Cardiac muscle cell (in vitro differentiated cells and primary cell): ENCODE data around the gene RWDD4. TPM values are rescaled to one million over a fixed set of nuclear protein-coding genes. Genes with fewer than 3 reads are reported as not detected.
A peak's percentile ranks its signal among the peaks of the same experiment; 100 is the strongest.

ENCODE experiments used
- DNase-seq, 2 donors: peaks; one replicate each; pipeline versions ENCODE4 v3.0.0 to v3.0.0-alpha.2; 2010 to 2017; ENCODE audit warnings: low read depth in 1 of 2, low spot score in 1 of 2
- H3K27ac ChIP-seq: fragments of 200-600 bp; sonication (generic); 2 replicates; pipeline ENCODE4 v1.5.1; 2016
- H3K27me3 ChIP-seq: fragments of 200-600 bp; sonication (generic); 2 replicates; pipeline ENCODE4 v1.6.0; 2016; ENCODE audit warnings: control low read depth
- H3K36me3 ChIP-seq: fragments of 200-600 bp; sonication (generic); 2 replicates; pipeline ENCODE4 v1.5.1; 2016; ENCODE audit warnings: control low read depth
- H3K4me1 ChIP-seq: fragments of 200-600 bp; sonication (generic); 2 replicates; pipeline ENCODE4 v1.8.1; 2017; ENCODE audit warnings: low read depth, mild to moderate bottlenecking, mixed run types
- H3K4me3 ChIP-seq: fragments of 200-600 bp; sonication (generic); 2 replicates; pipeline ENCODE4 v1.5.1; 2016; ENCODE audit warnings: mild to moderate bottlenecking
- H3K9me3 ChIP-seq: fragments of 200-600 bp; sonication (generic); 2 replicates; pipeline ENCODE4 v1.5.1; 2017; ENCODE audit warnings: low read depth, mild to moderate bottlenecking, control low read depth
- CTCF ChIP-seq: IDR thresholded peaks from 2 replicates; pipeline ENCODE4 v1.5.1; 2012; ENCODE audit warnings: low read depth, mild to moderate bottlenecking, low read length
- polyA plus RNA-seq: library from polyadenylated mRNA; unstranded; fragments of >200 nt; fragmentation: Nextera tagmentation; extraction: Ambion mirVana; gene quantifications from 2 replicates; pipeline ENCODE4 v1.2.1, GENCODE V29; 2016
- total RNA-seq: library from RNA; depleted of rRNA; stranded (reverse); fragments of >200 nt; gene quantifications from 2 replicates; pipeline ENCODE4 v1.2.3, GENCODE V29; 2016

RWDD4 gene
- total and polyA plus RNA-seq, 2 experiments from 2014 or later: 21.5 to 40.0 TPM

GRCh38 chr4:183636503-183636902 lies 22.5 kb downstream of the RWDD4 start:
- no peaks in the 10 kb centered on the region for H3K36me3 ChIP-seq
- peaks cover 5% of the 10 kb centered on the region for H3K4me1 ChIP-seq
- no peaks in the 10 kb centered on the region for H3K27me3 ChIP-seq
- no peak overlapping the region for H3K27ac ChIP-seq
- H3K4me3 ChIP-seq: no peak overlapping the region
- no peak for DNase-seq
- no peak for TF ChIP-seq CTCF
- H3K9me3 ChIP-seq: no peaks in the 10 kb centered on the region

- H3K27me3 ChIP-seq: no peaks in the 10 kb centered on the region
- DNase-seq: peak in 1 of 2 donors; percentile 36
- H3K36me3 ChIP-seq: no peaks in the 10 kb centered on the region
- no peak overlapping the region for H3K27ac ChIP-seq
- no peak for TF ChIP-seq CTCF
- H3K4me3 ChIP-seq: no peak overlapping the region
- no peaks in the 10 kb centered on the region for H3K9me3 ChIP-seq
- peaks cover 5% of the 10 kb centered on the region for H3K4me1 ChIP-seq
Measured at GRCh38 chr4:183635741-183636140, 23.2 kb downstream of the RWDD4 start.

- no peaks in the 10 kb centered on the region for H3K36me3 ChIP-seq
- no peak overlapping the region for H3K27ac ChIP-seq
- H3K27me3 ChIP-seq: no peaks in the 10 kb centered on the region
- peaks cover 5% of the 10 kb centered on the region for H3K4me1 ChIP-seq
- no peaks in the 10 kb centered on the region for H3K9me3 ChIP-seq
- peak in 1 of 2 donors; percentile 44 for DNase-seq
- H3K4me3 ChIP-seq: no peak overlapping the region
- TF ChIP-seq CTCF: no peak
Measured at GRCh38 chr4:183635321-183635720, 23.7 kb downstream of the RWDD4 start.

GRCh38 chr4:183633476-183634400 lies 25.2 kb downstream of the RWDD4 start:
- Histone ChIP-seq H3K9me3 (no peaks in the 10 kb centered on the region), H3K27ac (no peak overlapping the region), H3K27me3 (no peaks in the 10 kb centered on the region), H3K4me3 (no peak overlapping the region), H3K4me1 (peaks cover 5% of the 10 kb centered on the region), H3K36me3 (no peaks in the 10 kb centered on the region)
- DNase-seq: no peak
- TF ChIP-seq CTCF: no peak

- Histone ChIP-seq H3K4me3 (no peak overlapping the region), H3K27me3 (no peaks in the 10 kb centered on the region)
Measured at GRCh38 chr4:183632689-183633088, 26.3 kb downstream of the RWDD4 start.

More at GRCh38 chr4:183632689-183633088, 26.3 kb downstream of the RWDD4 start:
- H3K9me3 ChIP-seq: no peaks in the 10 kb centered on the region
- H3K36me3 ChIP-seq: no peaks in the 10 kb centered on the region
- H3K4me1 ChIP-seq: peaks cover 5% of the 10 kb centered on the region
- no peak overlapping the region for H3K27ac ChIP-seq
- no peak for DNase-seq
- TF ChIP-seq CTCF: no peak
